BJ (cell line): Measurements from ENCODE around the gene SLC34A1. TPM values are rescaled to one million over a fixed set of nuclear protein-coding genes. Genes with fewer than 3 reads are reported as not detected.
"Not testable (repeated sequence)": the region's sequence is repeated elsewhere in the genome, so short reads cannot be mapped to it uniquely, and the experiment has no call there.

ENCODE experiments used
- CTCF ChIA-PET: fragments of 350-600 bp; formaldehyde crosslinking; extraction: SDS; loops from one replicate; lab custom pipeline; 2021; ENCODE audit warnings: antibody characterized with exemption, inconsistent platforms; lab: Yijun Ruan, JAX
- POLR2A ChIA-PET: fragments of 300-600 bp; sonication (Branson Sonifier 250); formaldehyde crosslinking; extraction: SDS; loops from one replicate; lab custom pipeline; 2021; ENCODE audit warnings: antibody characterized with exemption; lab: Charles Lee
- DNase-seq: peaks from one replicate; pipeline ENCODE4 v3.0.0-alpha.2; 2011; ENCODE audit warnings: low read depth
- H3K27me3 ChIP-seq: 2 replicates; pipeline ENCODE4 v1.6.0; 2011; ENCODE audit warnings: low read length; ENCODE audit not compliant: control insufficient read depth, insufficient read depth
- H3K36me3 ChIP-seq: 2 replicates; pipeline ENCODE4 v1.5.1; 2011; ENCODE audit warnings: low read length; ENCODE audit not compliant: control insufficient read depth, insufficient read depth
- H3K4me3 ChIP-seq: 2 replicates; pipeline ENCODE4 v1.5.1; 2011; ENCODE audit warnings: low read depth, mild to moderate bottlenecking, control low read depth, low read length
- polyA plus RNA-seq: library from polyadenylated mRNA; depleted of rRNA; stranded (reverse); fragments of >200 nt; gene quantifications from 2 replicates; pipeline ENCODE4 v1.2.3, GENCODE V29; 2011
- TF ChIP-seq, protein P1 (sequence below): IDR thresholded peaks from 2 replicates; pipeline ENCODE4 v1.5.1; 2011; ENCODE audit warnings: low read depth, mild to moderate bottlenecking, control low read depth, inconsistent platforms, low read length, moderate library complexity; ENCODE audit not compliant: insufficient read depth

Gene SLC34A1
- polyA plus RNA-seq, 1 experiment: not detected

DNA sequence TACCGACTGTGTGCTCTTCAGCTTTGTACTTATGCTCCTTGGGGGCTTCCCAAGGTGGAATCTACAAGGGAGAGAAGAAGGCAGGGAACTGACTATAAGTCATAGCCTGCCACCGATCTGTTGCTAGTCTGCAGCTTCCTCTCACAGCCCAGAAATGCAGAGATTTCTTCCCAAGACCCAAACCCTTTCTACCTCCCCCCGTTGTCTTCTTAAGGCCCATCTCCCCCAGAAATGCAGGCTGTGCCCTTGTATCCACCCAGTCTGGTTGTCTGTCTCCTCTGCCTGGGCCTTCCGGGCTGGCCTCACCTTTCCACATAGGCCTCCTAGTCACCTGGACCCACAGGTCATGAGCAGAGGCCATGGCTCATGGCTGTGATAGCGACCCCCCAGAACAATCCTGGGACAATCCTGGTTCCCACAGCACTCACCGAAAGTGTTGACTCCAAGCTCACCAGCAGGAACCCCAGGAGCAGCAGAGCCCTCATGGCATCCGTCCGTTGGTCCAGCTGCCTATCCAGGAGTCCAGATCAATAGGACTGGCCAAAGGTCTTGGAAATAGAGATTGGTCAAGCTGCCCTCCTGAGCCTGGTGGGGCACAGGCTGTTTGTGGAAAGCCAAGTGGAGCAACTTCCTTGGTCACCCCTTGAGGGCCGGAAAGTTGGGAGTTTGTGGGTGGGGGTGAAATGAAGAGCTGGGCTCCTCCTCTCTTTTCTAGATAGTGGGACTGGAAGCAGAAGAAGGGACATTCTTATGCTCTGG lies 25.0 kb downstream of the SLC34A1 start, which contains the start of gene F12:
TSS of gene F12 (minus strand) at position 522 of the 759 bp plus-strand sequence. CDS start at position 485, 37 bp downstream.
- H3K27me3 ChIP-seq: peaks cover 9% of the 10 kb centered on the region
- ChIA-PET CTCF (interaction anchor here (0.7 to 10.0 kb wide), 3 partner anchors 9 to 43 kb away, joined by 3 to 352 read pairs (median 187); partner anchors contain the start of gene PRR7), POLR2A (no interaction called here)
- H3K36me3 ChIP-seq: no peaks in the 10 kb centered on the region
- no peak for DNase-seq
- no peak within 1 kb of the TSS for H3K4me3 ChIP-seq
- TF ChIP-seq, protein P1, sequence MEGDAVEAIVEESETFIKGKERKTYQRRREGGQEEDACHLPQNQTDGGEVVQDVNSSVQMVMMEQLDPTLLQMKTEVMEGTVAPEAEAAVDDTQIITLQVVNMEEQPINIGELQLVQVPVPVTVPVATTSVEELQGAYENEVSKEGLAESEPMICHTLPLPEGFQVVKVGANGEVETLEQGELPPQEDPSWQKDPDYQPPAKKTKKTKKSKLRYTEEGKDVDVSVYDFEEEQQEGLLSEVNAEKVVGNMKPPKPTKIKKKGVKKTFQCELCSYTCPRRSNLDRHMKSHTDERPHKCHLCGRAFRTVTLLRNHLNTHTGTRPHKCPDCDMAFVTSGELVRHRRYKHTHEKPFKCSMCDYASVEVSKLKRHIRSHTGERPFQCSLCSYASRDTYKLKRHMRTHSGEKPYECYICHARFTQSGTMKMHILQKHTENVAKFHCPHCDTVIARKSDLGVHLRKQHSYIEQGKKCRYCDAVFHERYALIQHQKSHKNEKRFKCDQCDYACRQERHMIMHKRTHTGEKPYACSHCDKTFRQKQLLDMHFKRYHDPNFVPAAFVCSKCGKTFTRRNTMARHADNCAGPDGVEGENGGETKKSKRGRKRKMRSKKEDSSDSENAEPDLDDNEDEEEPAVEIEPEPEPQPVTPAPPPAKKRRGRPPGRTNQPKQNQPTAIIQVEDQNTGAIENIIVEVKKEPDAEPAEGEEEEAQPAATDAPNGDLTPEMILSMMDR: no peak

DNA sequence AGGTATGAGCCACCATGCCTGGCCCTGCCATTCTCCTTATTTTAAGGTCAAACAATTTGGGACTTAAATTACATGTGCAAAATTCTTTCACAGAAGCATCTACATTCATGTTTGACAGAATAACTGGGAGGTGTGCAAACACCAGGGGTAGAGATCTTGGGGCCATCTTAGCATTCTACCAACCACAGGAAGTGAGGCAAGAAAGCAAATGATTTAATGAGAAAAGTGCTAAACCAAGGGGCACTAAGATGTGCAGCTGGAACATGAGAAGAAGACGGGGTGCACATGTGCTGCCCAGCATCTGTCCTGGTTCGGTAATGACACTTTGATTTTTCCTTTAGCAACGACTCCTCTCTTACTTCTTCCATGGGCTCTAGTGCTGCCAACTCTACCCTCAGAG lies 26.3 kb downstream of the SLC34A1 start:
- Histone ChIP-seq H3K36me3 (no peaks in the 10 kb centered on the region), H3K27me3 (peaks cover 10% of the 10 kb centered on the region), H3K4me3 (no peak overlapping the region)
- ChIA-PET POLR2A (no interaction called here), CTCF (no interaction called here)
- TF ChIP-seq, protein P1: no peak
- no peak for DNase-seq

DNA sequence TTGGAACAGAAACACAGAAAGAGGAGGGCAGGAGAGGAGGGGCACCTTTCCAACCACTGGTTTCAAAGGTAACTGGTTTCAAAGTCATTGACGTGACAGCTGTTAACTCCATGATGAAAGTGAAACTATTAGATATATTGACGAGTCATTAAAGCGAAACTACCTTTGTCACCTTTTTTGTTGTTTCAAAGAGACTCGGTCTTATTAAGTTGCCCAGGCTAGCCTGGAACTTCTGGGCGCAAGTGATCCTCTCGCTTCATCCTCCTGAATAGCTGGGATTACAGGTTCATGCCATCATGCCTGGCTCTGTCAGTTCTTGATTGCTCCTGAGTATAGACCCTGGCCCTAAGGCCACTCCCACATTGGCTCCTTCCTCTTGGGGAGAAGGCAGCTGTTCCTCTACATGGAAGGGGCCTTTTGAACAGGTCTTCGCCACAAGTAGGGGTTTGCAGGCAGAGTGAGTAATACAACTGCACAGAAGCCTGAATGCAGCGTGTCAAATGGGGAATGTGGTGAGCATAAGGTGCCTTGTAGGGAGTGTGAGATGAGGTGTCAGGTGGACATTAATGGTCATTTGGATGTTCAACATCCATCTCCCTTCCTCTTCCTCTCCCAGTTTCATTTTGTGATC lies 28.5 kb downstream of the SLC34A1 start:
- H3K36me3 ChIP-seq: no peaks in the 10 kb centered on the region
- ChIA-PET CTCF (interaction anchor here (2.2 to 8.7 kb wide), 2 partner anchors 9 to 41 kb away, joined by 9 to 89 read pairs; no protein-coding TSS in a partner anchor), POLR2A (no interaction called here)
- TF ChIP-seq, protein P1: no peak
- H3K4me3 ChIP-seq: no peak overlapping the region
- peaks cover 9% of the 10 kb centered on the region for H3K27me3 ChIP-seq
- no peak for DNase-seq

DNA sequence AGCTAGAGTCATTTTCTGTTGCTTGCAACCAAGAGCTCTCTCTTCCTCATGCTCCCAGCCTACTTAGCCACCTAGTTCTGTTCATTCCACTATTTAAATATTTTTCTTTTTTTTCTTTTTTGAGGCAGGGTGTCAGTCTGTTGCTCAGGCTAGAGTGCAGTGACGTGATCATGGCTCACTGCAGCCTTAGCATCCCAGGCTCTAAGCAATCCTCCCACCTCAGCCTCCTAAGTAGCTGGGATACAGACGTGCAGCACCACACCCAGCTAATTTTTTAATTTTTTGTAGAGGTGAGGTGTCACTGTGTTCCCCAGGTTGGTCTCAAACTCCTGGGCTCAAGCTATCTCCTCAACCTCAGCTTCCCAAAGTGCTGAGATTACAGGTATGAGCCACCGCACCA lies 30.2 kb downstream of the SLC34A1 start:
- Histone ChIP-seq H3K27me3 (peaks cover 7% of the 10 kb centered on the region), H3K4me3 (no peak overlapping the region), H3K36me3 (no peaks in the 10 kb centered on the region)
- CTCF ChIA-PET: interaction anchor here (1.1 to 8.7 kb wide), 5 partner anchors 9 to 39 kb away, joined by 3 to 89 read pairs (median 5); no protein-coding TSS in a partner anchor
- TF ChIP-seq, protein P1: no peak
- POLR2A ChIA-PET: no interaction called here
- DNase-seq: no peak

DNA sequence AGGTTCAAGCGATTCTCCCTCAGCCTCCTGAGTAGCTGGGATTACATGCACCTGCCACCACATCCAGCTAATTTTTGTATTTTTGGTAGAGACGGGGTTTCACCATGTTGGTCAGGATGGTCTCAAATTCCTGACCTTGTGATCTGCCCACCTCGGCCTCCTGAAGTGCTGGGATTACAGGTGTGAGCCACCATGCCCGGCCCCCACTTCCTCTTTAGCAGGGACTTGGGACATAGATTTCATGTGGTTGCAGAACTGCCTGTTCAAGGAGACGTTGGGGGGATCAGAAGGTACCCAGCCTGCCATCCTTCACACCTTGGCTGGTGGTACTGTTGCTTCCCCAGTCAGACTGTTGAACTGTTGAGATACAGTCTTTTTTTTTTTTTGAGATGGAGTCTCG lies 32.8 kb downstream of the SLC34A1 start:
- CTCF ChIA-PET: interaction anchor here (1.2 to 8.7 kb wide), 3 partner anchors 13 to 28 kb away, joined by 3 to 89 read pairs (median 4); no protein-coding TSS in a partner anchor
- H3K27me3 ChIP-seq, H3K4me3 ChIP-seq, DNase-seq, H3K36me3 ChIP-seq, POLR2A ChIA-PET: not testable (repeated sequence)
